Raji (cell line): Measurements from ENCODE around the gene MED25.

Experiments used
- POLR2A ChIP-seq: IDR thresholded peaks from 2 replicates; pipeline ENCODE4 v1.6.1; 2011; ENCODE audit warnings: low read depth, low read length, control low read depth; ENCODE audit not compliant: insufficient read depth

MED25 gene

GRCh38 chr19:49844138-49845095, 26.3 kb downstream of the MED25 start:
- no peak for TF ChIP-seq POLR2A

DNA sequence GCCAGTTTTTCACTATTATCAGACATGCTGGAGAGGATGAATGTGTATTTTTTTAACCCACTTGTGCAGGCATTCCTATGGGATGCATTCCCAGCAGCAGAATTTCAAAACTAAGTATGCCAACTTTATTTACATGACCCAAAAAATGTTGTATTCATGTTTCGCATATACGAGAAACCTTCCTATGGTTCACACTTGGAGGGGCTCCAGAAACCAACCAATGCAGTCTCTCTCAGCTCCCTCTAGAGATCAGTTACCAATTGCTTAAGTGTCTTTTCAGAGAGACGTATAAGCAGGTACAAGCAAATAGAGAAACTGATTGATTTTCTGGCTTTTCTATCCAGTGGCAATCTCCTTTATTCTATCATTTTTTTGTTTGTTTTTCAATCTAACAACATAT, 27.3 kb downstream of the MED25 start:
- no peak for TF ChIP-seq POLR2A

DNA sequence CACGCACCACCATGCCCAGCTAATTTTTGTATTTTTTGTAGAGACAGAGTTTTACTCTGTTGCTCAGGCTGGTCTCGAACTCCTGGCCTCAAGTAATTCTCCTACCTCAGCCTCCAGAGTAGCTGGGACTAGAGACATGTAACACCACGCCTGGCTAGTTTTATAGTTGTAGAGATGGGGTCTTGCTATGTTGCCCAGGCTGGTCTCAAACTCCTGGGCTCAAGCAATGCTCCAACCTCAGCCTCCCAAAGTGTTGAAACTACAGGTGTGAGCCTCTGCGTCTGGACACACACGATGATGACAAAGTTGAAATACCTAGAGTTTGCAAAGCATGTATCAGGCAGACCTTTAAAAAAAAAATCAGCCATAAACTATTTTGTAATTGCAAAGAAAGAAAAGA, 28.3 kb downstream of the MED25 start:
- TF ChIP-seq POLR2A: no peak

DNA sequence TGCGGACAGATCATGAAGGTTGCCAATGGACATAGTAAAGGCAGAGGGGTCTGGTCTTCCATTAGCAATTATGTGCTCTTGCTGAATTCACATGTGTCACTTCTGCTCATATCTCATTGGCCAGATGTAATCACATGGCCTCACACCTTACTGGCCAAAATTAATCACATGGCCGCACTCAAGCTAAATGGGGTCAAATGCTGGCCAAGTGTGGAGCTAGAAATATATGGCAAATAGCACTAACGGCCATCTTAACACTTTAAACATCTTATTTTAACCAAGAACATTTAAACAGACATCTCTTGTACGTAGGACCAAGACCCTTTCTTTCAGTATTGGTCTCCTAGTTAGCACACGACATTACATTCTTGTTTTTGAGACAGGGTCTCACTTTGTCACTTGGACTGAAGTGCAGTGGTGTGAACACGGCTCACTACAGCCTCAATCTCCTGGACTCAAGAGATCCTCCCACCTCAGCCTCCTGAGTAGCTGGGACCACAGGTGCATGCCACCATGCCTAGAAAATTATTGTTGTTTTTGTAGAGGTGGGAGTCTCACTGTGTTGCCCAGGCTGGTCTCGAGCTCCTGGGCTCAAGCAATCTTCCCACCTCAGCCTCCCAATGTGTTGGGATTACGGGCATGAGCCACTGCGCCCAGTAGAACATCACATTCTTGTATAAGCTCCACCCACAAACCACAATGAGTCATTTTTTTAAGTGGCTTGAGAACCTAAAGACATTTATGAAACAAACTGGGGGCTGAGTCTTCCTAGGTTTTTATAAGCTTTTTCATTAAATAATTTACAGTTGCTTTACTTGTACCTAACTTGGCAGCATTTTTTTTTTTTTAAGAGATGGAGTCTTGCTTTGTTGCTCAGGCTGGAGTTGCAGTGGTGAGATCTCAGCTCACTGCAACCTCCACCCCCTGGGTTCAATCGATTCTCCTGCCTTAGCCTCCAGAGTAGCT, 29.9 kb downstream of the MED25 start:
- TF ChIP-seq POLR2A: no peak

- no peak for TF ChIP-seq POLR2A
Observed at GRCh38 chr19:49848938-49849337, 30.8 kb downstream of the MED25 start.

GRCh38 chr19:49849433-49850220, 31.5 kb downstream of the MED25 start:
- TF ChIP-seq POLR2A: no peak

DNA sequence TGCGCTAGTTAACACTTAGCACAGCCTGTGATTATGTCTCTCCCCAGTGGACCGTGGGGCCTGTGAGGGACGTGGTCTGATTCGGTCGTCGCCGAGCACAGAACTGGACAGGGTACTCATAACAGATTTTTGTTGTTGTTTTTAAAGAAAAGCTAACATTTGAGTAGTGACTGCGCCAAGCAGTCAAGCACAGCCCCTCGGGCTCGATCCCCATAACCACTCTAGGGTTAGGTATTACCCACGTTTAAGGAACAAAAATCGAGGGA, 32.1 kb downstream of the MED25 start:
- no peak for TF ChIP-seq POLR2A

DNA sequence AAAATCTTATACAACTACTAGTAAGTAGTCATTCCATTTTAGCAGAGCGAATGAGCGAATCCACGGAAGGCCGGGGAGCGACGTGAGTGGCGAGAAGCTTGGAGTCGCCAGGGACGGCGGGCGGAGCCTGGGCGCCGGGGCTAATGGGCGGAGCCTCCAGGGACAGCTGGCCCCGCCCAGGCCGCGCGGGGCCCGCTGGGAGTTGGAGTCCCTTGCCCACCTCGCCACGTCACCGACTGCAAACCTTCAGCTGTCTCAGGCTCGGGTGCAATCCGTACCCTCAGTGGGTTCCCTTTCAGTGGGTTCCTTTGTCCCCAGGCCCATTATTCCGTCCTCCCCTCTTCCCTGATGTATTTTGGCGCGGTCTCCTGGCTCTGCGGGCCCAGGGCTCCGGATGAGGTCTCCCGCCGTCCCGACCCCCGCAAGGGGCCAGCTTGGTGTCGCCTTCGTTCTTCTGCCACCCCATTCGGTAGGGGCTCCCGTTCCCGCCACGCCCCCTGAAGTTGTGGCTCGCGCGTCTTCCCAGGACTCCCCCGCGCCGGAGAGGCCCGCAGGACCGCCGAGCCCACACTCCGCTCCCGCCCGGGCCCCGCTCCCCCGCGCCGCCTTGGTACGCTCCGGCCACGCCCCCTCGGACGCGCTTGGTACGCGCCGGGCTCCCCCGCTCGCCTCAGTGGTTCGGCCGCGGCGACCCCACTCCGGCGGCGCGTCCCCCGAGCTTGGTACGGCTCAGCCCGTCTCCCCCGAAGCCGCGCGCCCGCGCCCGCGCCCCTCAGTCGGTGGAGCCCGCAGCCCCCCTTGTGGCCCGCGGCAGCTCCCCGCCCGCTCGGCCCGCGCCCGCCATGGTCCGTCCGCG, 32.6 kb downstream of the MED25 start, which contains the start of gene PTOV1:
Gene PTOV1 (plus strand): TSS at position 673 of the 856 bp plus-strand sequence.
- peak; percentile 71 for TF ChIP-seq POLR2A

DNA sequence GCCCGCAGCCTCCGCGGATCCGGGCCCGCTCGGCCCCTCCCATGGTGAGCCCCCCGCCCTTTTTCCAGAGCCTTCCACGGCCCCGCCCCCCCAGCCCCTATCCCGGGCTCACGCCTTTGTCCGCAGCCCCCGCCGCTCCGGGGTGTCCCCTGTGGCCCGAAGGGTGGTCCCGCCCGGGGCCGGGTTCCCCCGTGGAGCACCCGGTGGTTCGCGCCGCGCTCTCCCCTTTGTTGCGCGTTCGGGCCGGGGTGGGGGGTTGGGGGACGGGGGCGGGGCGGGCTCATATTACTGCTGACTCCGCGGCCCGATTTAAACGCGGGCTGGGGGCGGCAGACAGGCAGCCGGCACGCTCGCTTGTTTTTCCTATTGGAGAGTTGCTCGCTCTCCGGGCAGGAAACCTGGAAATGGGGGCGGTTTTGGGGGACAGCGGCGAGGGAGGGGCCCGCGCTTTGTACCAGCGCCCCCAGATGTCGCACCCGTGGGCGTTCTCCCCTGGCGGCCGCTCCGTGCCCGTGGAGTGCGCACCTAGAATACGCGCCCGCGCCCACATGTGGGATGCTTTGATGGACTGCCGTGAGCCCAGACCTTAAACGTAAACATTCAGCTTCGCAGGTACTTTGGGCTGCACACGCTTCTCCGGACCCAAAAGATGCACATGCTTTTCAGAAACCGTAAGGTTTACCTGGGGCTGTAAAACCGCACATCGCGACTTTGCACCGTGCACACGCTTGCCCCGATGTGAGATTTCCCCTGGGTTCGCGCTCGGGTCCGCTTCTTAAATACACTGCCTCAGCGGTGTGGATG, 33.6 kb downstream of the MED25 start:
- TF ChIP-seq POLR2A: 0 out of 2 replicates have a peak, but pooled peaks have one; percentile 16

DNA sequence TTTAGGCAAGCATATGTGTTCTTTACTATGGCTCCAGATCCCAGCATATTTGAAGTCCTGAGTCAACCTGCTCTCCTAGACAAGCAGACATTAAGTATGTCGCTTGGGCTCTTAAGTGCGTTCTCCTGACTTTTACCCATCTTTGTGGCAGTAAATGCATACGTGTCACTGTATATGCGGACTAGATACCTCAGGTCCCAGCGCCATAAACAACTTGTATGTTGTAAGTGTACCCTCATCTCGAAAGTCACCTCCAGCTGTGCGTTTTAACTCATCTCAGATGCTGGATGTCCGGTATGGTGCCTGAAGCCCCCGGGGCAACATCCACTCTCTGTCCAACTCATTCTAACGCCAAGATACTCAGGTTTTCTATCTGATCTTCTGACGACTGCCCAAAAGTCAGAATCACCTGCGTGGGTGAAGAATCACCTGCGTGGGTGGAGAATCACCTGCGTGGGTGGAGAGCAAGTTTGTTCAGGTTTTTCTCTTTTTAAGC, 34.6 kb downstream of the MED25 start:
- no peak for TF ChIP-seq POLR2A

- TF ChIP-seq POLR2A: no peak
Observed at GRCh38 chr19:49853852-49854377, 35.8 kb downstream of the MED25 start.

GRCh38 chr19:49854378-49855263, 36.5 kb downstream of the MED25 start:
- no peak for TF ChIP-seq POLR2A
